Thymus (tissue), 11 donors: Measurements from ENCODE around the gene TMEM132D. TPM values are rescaled to one million over a fixed set of nuclear protein-coding genes. Genes with fewer than 3 reads are reported as not detected.

Source experiments
- DNase-seq, 9 donors: peaks; one replicate each; pipeline ENCODE4 v3.0.0-alpha.2; 2013; ENCODE audit warnings: low spot score in 9 of 9, low read depth in 6 of 9, missing footprints in 1 of 9
- H3K27ac ChIP-seq, 2 donors: one replicate each; pipeline ENCODE4 v1.5.1; 2013; ENCODE audit warnings: control low read depth in 1 of 2, low read depth in 1 of 2, low read length in 1 of 2, mild to moderate bottlenecking in 1 of 2, moderate library complexity in 1 of 2
- H3K27me3 ChIP-seq, 2 donors: one replicate each; pipeline ENCODE4 v1.5.1; 2013; ENCODE audit warnings: low read length in 1 of 2; ENCODE audit not compliant: control insufficient read depth in 2 of 2, insufficient read depth in 1 of 2
- H3K36me3 ChIP-seq, 2 donors: one replicate each; pipeline ENCODE4 v1.5.1; 2013; ENCODE audit warnings: low read length in 1 of 2, mild to moderate bottlenecking in 1 of 2, moderate library complexity in 1 of 2; ENCODE audit not compliant: control insufficient read depth in 2 of 2, insufficient read depth in 2 of 2
- H3K4me1 ChIP-seq, 2 donors: one replicate each; pipeline ENCODE4 v1.5.1; 2013; ENCODE audit warnings: low read length in 2 of 2; ENCODE audit not compliant: control insufficient read depth in 2 of 2, insufficient read depth in 2 of 2
- H3K4me3 ChIP-seq, 2 donors: one replicate each; pipeline ENCODE4 v1.5.1; 2013; ENCODE audit warnings: low read length in 2 of 2, control low read depth in 1 of 2, mild to moderate bottlenecking in 1 of 2
- H3K9me3 ChIP-seq, 2 donors: one replicate each; pipeline ENCODE4 v1.5.1; 2013; ENCODE audit warnings: low read length in 1 of 2, mild to moderate bottlenecking in 1 of 2; ENCODE audit not compliant: control insufficient read depth in 2 of 2, insufficient read depth in 1 of 2
- WGBS: extraction: QIAGEN DNeasy Blood & Tissue Kit; methylation state at CpG from one replicate; pipeline ENCODE4 v1.1.7; 2013; 5-methylcytosine and 5-hydroxymethylcytosine counted together
- polyA plus RNA-seq: library from polyadenylated mRNA; stranded (reverse); fragments of 200-250 nt; gene quantifications from one replicate; pipeline ENCODE4 v1.2.3, GENCODE V29; 2013
- total RNA-seq: library from RNA; stranded (reverse); fragments of 120-200 nt; gene quantifications from one replicate; pipeline ENCODE4 v1.2.4, GENCODE V29; 2013
- donor health status: healthy.

The TMEM132D gene
- total and polyA plus RNA-seq, 2 donors, result 0.02 TPM; not detected in 1

- no peaks in the 10 kb centered on the region for H3K4me1 ChIP-seq
- no peaks in the 10 kb centered on the region for H3K27me3 ChIP-seq
- no peak for DNase-seq
- no peak overlapping the region for H3K4me3 ChIP-seq
- H3K27ac ChIP-seq, result no peak overlapping the region
- H3K9me3 ChIP-seq, result no peaks in the 10 kb centered on the region
- WGBS, result 73% methylated on average over 7 of the region's 7 CpGs
- no peaks in the 10 kb centered on the region for H3K36me3 ChIP-seq
These were observed 820.5 kb downstream of the TMEM132D start for GRCh38 chr12:129083121-129083840.

- Histone ChIP-seq H3K36me3 (no peaks in the 10 kb centered on the region), H3K4me3 (no peak overlapping the region), H3K4me1 (no peaks in the 10 kb centered on the region), H3K27me3 (no peaks in the 10 kb centered on the region), H3K27ac (no peak overlapping the region), H3K9me3 (no peaks in the 10 kb centered on the region)
- 75% methylated on average over 4 of the region's 4 CpGs for WGBS
- no peak for DNase-seq
These were observed 821.4 kb downstream of the TMEM132D start for GRCh38 chr12:129082441-129082840.

- no peaks in the 10 kb centered on the region for H3K9me3 ChIP-seq
- no peak overlapping the region for H3K27ac ChIP-seq
- no peak overlapping the region for H3K4me3 ChIP-seq
- no peak for DNase-seq
- no peaks in the 10 kb centered on the region for H3K27me3 ChIP-seq
- no peaks in the 10 kb centered on the region for H3K36me3 ChIP-seq
- WGBS, result 90% methylated on average over 14 of the region's 14 CpGs
- H3K4me1 ChIP-seq, result no peaks in the 10 kb centered on the region
These were observed 822.0 kb downstream of the TMEM132D start for GRCh38 chr12:129081755-129082250.

GRCh38 chr12:129080821-129081220 is 823.0 kb downstream of the TMEM132D start:
- H3K4me3 ChIP-seq, result no peak overlapping the region
- H3K36me3 ChIP-seq, result no peaks in the 10 kb centered on the region
- H3K9me3 ChIP-seq, result no peaks in the 10 kb centered on the region
- H3K27me3 ChIP-seq, result no peaks in the 10 kb centered on the region
- WGBS, result 90% methylated on average over 13 of the region's 13 CpGs
- no peaks in the 10 kb centered on the region for H3K4me1 ChIP-seq
- H3K27ac ChIP-seq, result no peak overlapping the region
- DNase-seq, result no peak

- no peak for DNase-seq
- no peaks in the 10 kb centered on the region for H3K27me3 ChIP-seq
- H3K4me1 ChIP-seq, result no peaks in the 10 kb centered on the region
- 92% methylated on average over 5 of the region's 5 CpGs for WGBS
- no peaks in the 10 kb centered on the region for H3K36me3 ChIP-seq
- H3K9me3 ChIP-seq, result no peaks in the 10 kb centered on the region
- no peak overlapping the region for H3K4me3 ChIP-seq
- no peak overlapping the region for H3K27ac ChIP-seq
These were observed 823.4 kb downstream of the TMEM132D start for GRCh38 chr12:129080391-129080790.

- H3K4me3 ChIP-seq, result no peak overlapping the region
- H3K27ac ChIP-seq, result no peak overlapping the region
- no peaks in the 10 kb centered on the region for H3K4me1 ChIP-seq
- DNase-seq, result no peak
- no peaks in the 10 kb centered on the region for H3K36me3 ChIP-seq
- 66% methylated on average over 5 of the region's 5 CpGs for WGBS
- no peaks in the 10 kb centered on the region for H3K27me3 ChIP-seq
- H3K9me3 ChIP-seq, result no peaks in the 10 kb centered on the region
These were observed 824.1 kb downstream of the TMEM132D start for GRCh38 chr12:129079719-129080118.

- H3K36me3 ChIP-seq, result no peaks in the 10 kb centered on the region
- H3K4me1 ChIP-seq, result no peaks in the 10 kb centered on the region
- H3K27ac ChIP-seq, result no peak overlapping the region
- no peaks in the 10 kb centered on the region for H3K27me3 ChIP-seq
- H3K9me3 ChIP-seq, result no peaks in the 10 kb centered on the region
- 85% methylated on average over 13 of the region's 13 CpGs for WGBS
- DNase-seq, result no peak
- H3K4me3 ChIP-seq, result no peak overlapping the region
These were observed 827.1 kb downstream of the TMEM132D start for GRCh38 chr12:129076441-129077320.

- Histone ChIP-seq H3K36me3 (no peaks in the 10 kb centered on the region), H3K4me1 (no peaks in the 10 kb centered on the region), H3K27me3 (no peaks in the 10 kb centered on the region), H3K9me3 (no peaks in the 10 kb centered on the region), H3K4me3 (no peak overlapping the region), H3K27ac (no peak overlapping the region)
- no peak for DNase-seq
- 70% methylated on average over 4 of the region's 4 CpGs for WGBS
These were observed 828.2 kb downstream of the TMEM132D start for GRCh38 chr12:129075460-129076208.
